C4-2B (cell line): ENCODE data around the gene C11orf68.

Experiments
- ZFX ChIP-seq: fragments of 450-650 bp; IDR thresholded peaks from 2 replicates; pipeline ENCODE4 v1.6.1; 2017
- TF ChIP-seq, protein P1 (sequence below): fragments of 450-650 bp; conservative IDR thresholded peaks from 2 replicates; pipeline ENCODE4 v1.5.1; 2017; ENCODE audit warnings: mild to moderate bottlenecking

DNA sequence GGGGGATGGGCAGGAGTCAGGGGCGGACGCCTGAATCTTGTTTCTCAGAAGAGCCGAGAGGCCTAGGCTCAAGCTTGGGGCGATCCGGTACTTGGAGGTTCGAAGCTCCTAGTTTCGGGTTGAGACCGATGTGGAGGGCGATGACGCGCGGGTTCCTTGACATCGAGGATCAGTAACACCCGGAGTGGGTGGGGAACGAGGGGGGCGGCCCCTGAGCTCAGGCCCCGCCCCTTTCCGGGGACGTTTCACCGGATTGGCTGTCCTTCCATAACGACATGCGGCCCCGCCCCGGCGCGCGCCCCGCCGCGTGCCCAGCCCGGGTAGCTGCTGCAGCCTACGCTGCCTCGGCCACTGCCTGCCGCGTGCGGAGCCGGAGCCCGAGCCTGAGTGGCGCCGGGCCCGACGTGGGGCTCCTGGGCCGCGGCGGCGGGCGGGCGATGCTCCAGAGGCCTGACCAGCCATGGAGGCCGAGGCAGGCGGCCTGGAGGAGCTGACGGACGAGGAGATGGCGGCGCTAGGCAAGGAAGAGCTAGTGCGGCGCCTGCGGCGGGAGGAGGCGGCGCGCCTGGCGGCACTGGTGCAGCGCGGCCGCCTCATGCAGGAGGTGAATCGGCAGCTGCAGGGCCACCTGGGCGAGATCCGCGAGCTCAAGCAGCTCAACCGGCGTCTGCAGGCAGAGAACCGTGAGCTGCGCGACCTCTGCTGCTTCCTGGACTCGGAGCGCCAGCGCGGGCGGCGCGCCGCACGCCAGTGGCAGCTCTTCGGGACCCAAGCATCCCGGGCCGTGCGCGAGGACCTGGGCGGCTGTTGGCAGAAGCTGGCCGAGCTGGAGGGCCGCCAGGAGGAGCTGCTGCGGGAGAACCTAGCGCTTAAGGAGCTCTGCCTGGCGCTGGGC is 28.3 kb downstream of the C11orf68 start, which contains the start of gene CCDC85B:
- TF ChIP-seq, protein P1, sequence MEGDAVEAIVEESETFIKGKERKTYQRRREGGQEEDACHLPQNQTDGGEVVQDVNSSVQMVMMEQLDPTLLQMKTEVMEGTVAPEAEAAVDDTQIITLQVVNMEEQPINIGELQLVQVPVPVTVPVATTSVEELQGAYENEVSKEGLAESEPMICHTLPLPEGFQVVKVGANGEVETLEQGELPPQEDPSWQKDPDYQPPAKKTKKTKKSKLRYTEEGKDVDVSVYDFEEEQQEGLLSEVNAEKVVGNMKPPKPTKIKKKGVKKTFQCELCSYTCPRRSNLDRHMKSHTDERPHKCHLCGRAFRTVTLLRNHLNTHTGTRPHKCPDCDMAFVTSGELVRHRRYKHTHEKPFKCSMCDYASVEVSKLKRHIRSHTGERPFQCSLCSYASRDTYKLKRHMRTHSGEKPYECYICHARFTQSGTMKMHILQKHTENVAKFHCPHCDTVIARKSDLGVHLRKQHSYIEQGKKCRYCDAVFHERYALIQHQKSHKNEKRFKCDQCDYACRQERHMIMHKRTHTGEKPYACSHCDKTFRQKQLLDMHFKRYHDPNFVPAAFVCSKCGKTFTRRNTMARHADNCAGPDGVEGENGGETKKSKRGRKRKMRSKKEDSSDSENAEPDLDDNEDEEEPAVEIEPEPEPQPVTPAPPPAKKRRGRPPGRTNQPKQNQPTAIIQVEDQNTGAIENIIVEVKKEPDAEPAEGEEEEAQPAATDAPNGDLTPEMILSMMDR = no peak; the same call in 1 of the 2 replicates
- peak; percentile 90; the same call in 1 of the 2 replicates for TF ChIP-seq ZFX
